Measurements from ENCODE around the gene RASGRF2. TPM values are rescaled to one million over a fixed set of nuclear protein-coding genes. Genes with fewer than 3 reads are reported as not detected.
A peak's percentile ranks its signal among the peaks of the same experiment; 100 is the strongest.

RASGRF2 gene
- total and polyA plus RNA-seq, 11 donors, result 3.6 to 16.6 (median 6.3) TPM

DNA sequence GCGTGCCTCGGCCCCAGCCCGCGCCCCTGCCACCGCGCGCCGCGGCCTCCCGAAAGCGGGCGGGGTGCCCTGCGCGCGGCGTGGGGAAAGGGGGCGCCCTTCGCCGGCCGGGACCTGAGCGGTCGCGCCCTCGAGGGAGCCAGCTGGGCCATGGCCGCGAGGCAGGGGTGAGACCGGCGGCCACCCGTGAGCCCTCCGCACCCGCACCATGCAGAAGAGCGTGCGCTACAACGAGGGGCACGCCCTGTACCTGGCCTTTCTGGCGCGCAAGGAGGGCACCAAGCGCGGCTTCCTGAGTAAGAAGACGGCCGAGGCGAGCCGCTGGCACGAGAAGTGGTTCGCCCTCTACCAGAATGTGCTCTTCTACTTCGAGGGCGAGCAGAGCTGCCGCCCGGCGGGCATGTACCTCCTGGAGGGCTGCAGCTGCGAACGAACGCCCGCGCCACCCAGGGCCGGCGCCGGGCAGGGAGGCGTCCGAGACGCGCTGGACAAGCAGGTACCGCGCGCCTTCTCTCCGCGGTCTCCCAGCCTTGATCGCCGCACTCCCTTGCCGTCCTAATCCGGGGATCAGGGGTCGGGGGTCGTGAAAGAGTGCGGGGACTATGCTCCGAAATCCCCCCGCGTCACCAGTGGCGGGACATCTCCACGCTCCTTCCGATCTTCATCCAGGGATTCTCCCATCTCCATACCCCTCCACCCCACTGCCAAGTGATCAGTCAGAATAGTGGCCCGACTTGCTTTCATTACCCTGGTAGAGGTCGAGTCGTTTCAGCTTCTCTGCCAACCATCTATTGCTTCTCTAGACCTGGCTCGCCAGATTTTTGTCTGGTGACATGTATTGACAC is 590 bp downstream of the RASGRF2 start:
- Histone ChIP-seq H3K36me3 (no peaks in the 10 kb centered on the region), H3K4me1 (peaks cover 0 to 21% (median 1%) of the 10 kb centered on the region in 12 donors), H3K27ac (peak overlapping the region; percentile 61 to 94 (median 86)), H3K27me3 (peaks cover 0 to 42% (median 25%) of the 10 kb centered on the region in 9 donors), H3K4me3 (peak overlapping the region; percentile 46 to 82 (median 67)), H3K9me3 (no peaks in the 10 kb centered on the region)
- TF ChIP-seq POLR2A (IDR thresholded peaks at IDR 0.05), result no peak
- TF ChIP-seq CTCF (IDR thresholded peaks at IDR 0.05), result peak in 8 of 12 donors; percentile 15 to 49 (median 36)
- intact Hi-C loops (cut with DNase I), result loop anchor here in 6 of 10 donors (5.0 to 10.0 kb wide), 10 partner anchors 47 to 224 kb away; no protein-coding TSS in a partner anchor
- 1 to 4% (median 2%) methylated on average over 46 to 84 of the region's 84 CpGs for WGBS, 4 donors
- DNase-seq (peak; percentile 44 to 66 (median 53)), ATAC-seq (peak in 3 of 4 donors; percentile 69 to 74 (median 73))

DNA sequence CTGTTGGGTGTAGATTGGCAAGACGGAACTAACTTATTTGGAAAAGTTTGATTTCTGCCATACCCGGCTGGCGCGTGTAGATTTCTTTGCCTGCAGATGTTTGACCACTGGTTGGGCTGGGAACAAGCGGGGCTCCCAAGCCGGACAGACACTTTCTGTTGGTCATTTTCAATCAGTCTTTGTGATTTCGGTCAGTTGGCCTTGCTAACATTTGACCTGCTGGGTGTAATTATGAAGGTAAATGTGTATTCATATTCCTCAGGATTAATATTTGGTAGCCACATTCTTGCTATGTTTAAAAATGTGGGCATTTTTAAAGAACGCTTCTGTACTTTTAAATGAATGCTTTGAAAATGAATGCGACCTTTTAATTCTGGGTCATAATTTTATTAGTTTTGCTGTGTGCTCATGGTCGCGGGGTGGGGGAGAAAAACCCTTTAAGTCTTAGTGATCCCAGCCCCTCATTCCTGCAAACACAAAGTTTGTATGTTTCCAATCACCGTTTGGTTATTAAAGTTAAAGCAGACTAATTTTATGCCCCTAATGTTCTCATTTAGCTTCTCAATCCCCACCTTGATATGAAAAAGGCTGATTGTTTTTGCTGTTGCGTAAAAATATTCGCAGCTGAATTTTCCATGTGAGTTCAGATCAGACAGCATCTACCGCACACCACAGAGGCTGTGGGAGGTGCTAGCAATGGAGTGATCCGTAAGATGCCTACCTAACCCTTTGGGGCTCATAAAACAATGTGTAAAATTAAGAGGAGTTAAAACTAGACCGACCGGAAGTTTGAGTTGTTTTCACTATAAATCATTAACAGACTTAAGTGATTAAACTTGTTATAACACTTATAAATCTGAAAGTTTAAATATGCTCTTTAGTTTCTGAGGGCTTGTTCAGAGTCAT is 1.5 kb downstream of the RASGRF2 start:
- H3K27me3 ChIP-seq, result peaks cover 0 to 42% (median 23%) of the 10 kb centered on the region in 9 donors
- TF ChIP-seq CTCF (IDR thresholded peaks at IDR 0.05), result no peak
- no peak for TF ChIP-seq POLR2A (IDR thresholded peaks at IDR 0.05)
- peak overlapping the region; percentile 61 to 94 (median 86) for H3K27ac ChIP-seq
- peaks cover 0 to 22% (median under 1%) of the 10 kb centered on the region in 12 donors for H3K4me1 ChIP-seq
- H3K4me3 ChIP-seq, result peak overlapping the region; percentile 46 to 82 (median 67)
- DNase-seq (no peak), ATAC-seq (peak in 1 of 4 donors; percentile 63)
- H3K36me3 ChIP-seq, result no peaks in the 10 kb centered on the region
- WGBS, 4 donors, result 26 to 41% (median 31%) methylated on average over 18 of the region's 18 CpGs
- no peaks in the 10 kb centered on the region for H3K9me3 ChIP-seq
- intact Hi-C loops (cut with DNase I), result loop anchor here in 6 of 10 donors (5.0 to 10.0 kb wide), 10 partner anchors 46 to 223 kb away; no protein-coding TSS in a partner anchor

DNA sequence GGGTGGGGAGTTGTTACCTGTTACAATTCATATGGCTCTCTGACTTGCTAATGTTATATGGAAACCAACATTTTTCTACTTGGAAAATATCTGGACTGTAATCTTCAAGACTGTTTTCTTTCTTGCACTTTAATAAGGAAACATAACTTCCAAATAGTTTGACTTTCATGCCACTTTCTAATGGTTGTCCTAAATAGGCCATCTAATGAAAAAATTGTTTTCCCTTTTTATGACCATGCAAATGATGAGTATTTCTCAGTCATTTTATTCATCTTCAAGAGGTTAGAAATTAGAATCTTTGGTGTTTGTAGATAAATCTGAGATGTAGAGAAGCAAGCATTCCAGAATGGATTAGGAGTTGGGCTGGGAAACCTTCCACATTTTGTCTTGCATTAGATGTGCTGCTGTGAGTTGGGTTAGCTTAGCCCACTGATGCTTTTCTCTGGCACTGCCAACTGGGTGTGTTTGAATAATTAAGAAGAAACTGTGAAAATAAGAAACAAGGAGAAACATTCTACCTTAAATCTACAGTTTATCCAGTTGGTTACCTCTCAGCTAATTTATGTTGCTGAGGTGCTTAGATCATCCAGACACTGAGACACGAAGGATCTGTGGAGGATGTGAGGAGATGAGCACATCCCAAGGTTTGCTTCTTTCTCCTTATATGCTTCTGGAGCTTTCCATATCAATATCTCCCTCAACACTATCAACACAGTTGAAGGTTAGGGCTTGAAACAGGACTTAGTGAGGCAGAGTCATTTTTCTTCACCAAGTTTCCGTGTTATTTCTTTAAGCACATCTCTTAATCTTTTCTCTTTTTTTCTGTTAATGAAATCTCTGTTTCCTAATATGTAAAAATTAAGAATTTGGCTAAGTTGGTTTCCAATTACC is 2.7 kb downstream of the RASGRF2 start:
- no peak for TF ChIP-seq CTCF (IDR thresholded peaks at IDR 0.05)
- TF ChIP-seq POLR2A (IDR thresholded peaks at IDR 0.05), result no peak

More for the DNA sequence above, 2.7 kb downstream of the RASGRF2 start:
- Histone ChIP-seq H3K4me1 (peaks cover 0 to 28% (median 4%) of the 10 kb centered on the region in 12 donors), H3K36me3 (no peaks in the 10 kb centered on the region), H3K4me3 (peak overlapping the region in 11 of 12 donors; percentile 6 to 82 (median 69)), H3K27me3 (peaks cover 0 to 42% (median 21%) of the 10 kb centered on the region in 9 donors), H3K27ac (peak overlapping the region in 11 of 12 donors; percentile 19 to 94 (median 87)), H3K9me3 (no peaks in the 10 kb centered on the region)
- DNase-seq (no peak), ATAC-seq (no peak)
- 42 to 64% (median 58%) methylated on average over 2 of the region's 2 CpGs for WGBS, 4 donors
- intact Hi-C loops (cut with DNase I), result loop anchor here in 6 of 10 donors (5.0 to 10.0 kb wide), 10 partner anchors 44 to 222 kb away; no protein-coding TSS in a partner anchor
